ENCODE data around the gene EPHB3.
A peak's percentile ranks its signal among the peaks of the same experiment; 100 is the strongest.
"Not testable (repeated sequence)": the region's sequence is repeated elsewhere in the genome, so short reads cannot be mapped to it uniquely, and the experiment has no call there.

Gene EPHB3

DNA sequence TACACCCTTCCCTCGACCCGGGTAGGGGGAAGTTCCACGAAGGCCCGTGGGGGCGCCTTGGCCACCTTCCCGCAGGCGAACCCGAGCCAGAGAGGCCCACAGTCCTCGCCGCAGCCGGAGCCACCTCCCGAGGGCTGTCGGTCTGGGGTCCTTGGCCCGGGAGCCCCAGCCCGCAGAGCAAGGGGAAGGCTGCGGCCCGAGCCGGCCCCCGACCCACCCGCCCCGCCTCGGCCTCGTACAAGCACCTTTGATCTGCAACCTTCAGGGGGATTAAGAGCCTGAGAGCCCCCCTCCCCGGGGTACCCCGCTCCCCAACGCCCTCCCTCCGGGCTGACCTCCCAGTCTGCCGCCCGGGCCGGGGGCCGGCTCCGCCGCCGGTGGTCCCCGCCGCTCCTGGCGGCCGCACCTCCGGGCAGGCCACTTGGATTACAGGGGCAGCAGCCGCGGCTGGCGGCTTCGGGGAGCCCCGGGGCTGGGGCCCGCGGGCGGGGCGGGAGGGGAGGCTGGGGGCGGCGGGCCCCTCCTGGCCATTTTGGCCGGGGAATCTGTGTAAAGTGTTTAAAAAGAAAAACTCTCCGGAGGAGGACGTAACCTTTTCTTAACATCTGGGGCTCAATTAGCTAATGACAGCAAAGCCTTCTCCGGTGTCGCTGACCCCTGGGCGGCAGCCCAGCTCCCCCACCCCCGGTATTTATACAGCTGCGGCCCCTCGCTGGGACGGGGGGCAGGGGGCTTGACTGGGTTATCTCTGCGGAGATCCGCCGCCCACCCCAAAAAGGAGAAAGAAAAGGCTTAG lies 40.2 kb downstream of the EPHB3 start:
- DNase-seq: no peak

DNA sequence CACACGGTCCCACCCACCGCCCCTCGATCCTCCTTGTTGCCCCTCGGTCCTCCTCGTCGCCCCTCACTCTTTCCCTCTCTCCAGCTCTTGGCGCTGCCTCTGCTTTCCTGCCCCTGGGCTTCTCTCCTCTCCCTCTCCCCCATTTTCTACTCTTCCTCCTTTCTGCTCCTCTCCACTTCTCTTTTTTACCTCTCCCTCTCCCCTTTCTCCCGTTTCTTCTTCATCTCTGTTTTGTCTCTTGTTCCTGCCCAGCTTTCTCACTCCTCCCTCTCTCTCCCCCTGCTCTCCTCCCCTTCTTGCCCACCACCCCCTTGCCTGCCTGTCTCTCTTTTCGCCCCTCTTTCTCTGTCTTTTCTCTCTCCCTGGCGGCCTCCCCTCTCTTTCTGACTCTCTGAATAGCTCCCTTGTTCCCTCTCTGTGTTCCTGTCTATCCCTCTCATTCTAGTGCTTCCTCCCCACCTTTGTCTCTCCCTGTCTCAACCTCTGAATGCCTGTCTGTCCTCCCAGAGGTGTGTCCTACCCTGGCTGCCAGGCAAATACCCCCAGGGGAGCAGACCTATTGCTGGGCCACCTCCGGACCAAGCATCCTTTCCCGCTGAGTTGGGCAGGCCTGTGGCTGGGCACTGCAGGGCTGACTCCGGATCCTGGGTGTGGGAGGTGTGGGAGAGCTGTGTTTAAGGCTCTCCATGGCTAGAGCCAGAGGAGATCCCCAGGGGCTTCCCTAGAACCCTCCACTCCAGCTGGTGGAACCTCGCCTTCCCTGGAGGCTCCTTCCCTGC lies 41.0 kb downstream of the EPHB3 start:
- peak; percentile 10 for DNase-seq

DNA sequence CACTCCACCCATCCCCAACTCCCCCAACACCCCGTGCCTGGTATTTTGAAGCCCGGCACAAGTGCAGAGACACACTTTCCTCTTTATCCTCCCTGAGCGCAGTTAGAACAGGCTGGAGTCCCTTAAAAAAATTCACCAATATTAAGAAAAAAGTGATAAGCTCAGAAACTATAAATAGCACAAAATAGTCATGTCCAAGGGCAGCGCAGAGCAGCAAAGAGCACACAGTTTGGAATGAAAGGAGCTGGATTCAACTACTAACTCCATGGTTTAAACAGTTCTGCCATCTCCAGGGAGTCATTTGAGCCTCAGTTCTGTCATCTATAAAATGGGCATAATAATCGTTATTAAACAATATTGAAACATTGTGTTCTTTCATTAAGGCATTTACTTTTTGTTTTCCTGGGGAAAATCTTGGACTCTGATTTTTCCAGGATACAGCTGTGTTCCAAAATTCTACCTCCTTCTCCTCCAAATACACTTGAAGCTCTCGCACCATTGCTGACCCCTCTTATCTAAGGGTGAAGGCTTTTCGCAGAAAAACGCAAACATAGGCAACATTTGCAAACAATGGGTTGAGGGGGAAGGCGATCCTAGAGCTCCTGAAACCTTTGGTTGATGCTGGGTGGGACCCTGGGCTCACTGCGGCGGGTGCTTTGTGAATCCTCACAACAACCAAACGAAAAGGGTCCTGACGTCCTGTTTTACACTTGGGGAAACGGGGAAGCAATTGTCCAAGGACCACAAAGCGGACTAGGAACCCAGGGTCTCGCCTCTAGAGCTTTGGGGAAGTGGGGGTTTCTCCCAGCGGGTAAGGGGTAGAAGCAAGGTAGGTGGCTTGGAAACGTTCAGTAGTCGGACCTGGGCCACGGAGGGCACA lies 41.8 kb downstream of the EPHB3 start:
- no peak for DNase-seq

DNA sequence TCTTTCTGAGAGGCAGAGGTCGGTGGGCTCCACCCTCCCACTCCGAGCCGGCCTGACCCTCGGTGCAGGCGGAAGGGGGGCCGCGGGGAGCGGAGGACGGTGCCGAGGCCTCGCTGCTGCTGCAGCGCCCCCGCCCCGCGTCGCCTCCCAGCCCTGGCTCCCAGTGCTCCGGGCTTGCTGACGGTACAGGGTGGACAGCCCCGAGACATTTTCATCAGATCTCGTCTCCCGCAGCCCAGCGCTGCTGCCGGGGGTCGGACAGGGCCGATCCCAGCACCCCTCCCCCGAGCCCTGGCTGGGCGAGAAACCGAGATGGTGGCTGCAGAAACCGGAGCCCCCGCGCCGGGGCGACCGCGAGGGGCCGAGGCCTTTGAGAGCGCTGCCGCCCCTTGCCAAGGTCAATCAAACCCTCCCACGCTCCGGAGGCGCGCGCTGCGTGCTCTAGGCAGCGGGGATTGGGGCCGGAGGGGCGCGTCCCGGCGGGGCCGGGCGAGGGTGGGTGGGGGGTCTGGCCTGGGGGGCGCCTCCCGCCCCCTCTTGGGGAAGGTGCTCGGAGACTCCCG lies 42.5 kb downstream of the EPHB3 start:
- no peak for DNase-seq

DNA sequence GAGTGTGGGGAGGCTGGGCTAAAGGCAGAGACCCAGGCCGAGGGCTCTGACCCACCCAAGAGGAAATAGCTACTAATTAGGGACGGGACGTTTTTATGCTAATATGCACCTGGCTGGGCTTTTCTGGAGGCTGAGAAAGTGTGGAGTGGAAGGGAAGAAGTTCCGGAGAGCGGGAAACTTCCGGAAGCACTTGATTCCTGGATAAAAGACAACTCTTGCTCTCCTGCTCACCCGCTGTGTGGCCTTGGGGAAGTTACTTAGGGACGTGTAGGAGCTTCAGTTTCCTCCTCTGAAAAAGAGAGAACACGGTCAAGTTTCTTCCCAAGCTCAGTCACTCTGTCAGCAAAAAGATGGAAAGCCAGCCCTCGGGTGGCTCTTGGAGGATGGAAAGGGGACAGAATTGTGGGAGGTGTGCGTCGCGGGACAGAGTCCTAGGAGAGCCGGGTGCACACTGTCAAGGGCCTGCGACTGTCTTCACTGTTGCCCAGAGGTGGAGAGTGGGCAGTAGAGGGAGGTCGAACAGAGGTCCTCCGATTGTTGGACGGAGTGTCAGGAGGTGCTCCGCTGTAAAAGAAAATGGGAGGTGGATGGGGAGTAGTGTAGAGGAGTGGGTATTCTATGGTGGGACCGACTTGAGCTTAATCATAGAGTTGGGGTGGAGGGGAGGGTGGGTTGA lies 43.2 kb downstream of the EPHB3 start:
- DNase-seq: peak; percentile 16

DNA sequence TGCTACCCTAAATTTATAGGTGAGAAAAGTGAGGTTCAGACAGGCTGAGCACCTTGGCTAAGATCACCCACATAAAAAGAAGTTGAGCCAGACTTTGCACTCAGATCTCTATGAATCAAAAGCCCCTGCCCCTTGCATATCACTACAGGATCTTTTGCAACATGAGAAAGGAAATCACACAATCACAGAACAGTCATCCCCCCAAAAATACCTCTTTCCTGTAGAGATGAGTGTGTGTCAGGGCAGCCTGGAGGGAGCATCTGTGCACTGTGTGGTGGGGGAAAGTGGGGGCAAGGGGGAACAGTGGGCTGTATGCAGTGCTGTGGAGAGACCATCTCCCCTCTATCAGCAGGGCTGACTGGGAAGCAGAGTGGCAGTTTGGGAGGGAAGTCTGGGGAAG lies 46.6 kb downstream of the EPHB3 start:
- no peak for DNase-seq

DNA sequence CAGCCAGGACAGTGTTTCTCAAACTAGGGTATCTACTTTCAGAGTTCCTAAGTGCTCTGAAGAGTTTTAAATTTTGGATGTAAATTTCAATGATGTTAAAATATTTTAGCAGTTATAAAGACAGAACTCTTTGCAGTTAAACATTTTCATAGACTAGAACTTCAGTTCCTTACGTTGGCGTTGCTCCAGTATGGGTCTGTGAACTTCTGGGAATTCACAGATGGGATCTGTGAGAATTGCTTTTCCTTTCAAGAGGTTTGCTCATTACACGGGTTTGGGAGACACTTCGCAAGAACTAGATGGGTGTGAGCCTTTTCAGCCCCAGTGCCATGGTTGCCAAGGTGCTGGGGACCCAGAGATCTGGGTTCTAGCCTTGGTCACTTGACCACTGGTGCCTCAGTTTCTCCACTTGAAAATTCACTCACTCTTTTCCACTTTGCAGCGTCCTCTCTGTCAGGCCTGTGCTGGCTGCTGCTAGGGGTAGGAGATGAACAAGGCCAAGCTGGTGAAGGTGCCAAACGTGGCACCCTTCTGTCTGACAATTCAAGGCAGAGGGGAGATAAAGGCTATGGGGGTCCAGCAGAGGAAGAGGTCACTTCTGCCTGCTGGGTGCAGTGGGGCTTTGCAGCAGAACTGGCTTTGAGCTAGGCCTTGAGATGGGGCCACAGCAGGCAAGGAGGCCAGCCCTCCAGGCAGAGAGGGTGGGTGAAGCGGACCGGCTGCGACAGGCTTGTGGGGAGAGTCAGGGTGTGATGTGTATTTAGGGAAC lies 48.1 kb downstream of the EPHB3 start:
- DNase-seq: no peak

DNA sequence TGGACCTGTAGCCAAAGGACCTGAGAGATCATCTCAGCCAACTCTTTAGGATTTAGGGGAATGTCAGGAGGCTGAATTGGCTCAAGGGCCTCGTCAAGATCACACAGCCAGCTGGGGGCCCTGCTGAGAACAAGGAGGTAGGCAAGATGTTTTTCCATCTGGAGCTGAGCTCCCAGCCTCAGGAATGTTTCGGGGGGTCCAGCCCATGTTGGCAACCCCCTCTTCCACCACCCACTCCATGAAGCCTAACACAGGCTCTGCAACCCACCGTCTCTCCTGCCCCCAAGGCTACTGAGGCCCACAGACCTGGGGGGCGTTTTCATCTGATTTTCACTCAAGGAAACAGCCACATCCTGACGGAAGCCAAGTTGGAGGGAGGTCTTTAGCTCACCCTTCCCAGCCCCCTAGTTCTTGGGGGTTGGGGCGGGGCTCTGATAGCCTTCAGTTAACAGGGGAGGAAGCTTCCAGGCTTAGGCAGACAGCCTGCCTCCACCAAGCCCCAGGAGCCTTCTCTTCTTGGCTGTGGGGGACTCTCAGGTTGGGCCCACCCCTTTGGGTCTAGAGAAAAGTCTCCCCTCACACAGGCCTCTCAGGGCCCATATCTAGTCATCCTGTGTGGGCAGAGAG lies 48.8 kb downstream of the EPHB3 start:
- no peak for DNase-seq

DNA sequence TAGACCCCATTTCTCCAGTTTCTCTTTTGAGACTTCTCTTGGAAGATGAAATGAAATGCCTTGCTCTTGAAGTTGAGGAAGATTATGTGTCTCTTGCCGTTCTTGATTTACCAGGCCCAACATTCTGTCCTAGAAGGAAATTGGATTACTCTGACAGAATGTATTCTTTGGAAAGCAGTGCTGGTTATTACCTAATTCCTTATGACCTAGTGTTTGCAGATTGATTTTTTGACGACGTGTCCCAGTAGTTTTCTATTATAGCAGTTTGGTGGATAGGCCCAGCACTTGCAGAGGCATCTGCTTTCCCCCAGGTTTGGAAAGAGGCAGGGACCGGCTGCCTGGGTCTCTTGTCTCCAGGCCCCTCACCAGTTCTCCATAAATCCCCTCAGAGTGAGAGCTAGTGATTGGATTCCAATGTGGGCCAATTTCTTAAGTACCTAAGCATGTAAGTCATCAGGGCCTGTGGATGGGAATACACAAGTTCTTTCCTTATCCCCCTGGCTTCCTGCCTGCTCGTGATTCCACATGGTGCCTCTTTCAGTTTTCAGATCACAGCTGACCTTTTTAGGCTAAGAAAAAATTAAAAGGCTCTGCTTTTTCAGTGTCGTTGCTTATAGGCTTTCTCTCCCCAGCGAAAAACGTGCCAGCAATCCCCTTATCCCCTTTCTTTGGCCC lies 50.2 kb downstream of the EPHB3 start:
- DNase-seq: no peak

DNA sequence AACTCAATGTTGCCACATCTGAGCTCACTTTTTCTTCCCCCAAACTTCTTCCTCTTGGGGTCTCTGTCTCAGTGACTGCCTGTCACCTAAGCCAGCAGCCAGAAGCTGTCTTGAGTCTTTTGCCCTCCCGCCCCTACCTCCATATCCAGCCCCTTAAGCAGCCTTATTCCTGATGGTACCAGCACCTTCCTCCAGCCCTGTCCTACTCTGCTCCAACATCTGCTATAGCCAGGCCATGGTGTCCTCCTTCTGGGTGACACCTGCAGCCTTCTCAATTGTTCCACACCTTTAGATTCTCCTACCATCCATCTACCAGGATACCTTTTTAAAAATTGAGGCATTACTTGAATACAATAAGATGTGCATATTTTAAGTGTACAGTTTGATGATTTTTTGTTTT lies 53.8 kb downstream of the EPHB3 start:
- DNase-seq: no peak

DNA sequence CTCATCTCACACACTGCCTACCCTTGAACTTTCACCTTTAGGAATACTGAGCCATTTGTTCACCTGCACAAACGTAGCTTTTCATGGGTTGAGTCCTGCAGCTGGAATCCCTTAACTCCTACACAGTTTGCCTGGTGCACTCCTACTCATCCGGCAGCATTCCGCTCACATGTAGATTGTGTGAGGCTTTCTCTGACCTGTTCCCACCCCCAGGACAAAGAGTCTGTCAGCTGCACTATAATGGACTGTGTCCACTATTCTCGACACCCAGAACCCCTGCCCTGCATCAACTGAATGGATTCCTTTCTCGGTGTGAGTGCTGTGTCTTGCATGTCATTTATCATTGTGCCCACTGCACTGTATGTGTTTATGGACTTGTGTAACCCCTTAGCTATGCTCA lies 54.9 kb downstream of the EPHB3 start:
- no peak for DNase-seq

DNA sequence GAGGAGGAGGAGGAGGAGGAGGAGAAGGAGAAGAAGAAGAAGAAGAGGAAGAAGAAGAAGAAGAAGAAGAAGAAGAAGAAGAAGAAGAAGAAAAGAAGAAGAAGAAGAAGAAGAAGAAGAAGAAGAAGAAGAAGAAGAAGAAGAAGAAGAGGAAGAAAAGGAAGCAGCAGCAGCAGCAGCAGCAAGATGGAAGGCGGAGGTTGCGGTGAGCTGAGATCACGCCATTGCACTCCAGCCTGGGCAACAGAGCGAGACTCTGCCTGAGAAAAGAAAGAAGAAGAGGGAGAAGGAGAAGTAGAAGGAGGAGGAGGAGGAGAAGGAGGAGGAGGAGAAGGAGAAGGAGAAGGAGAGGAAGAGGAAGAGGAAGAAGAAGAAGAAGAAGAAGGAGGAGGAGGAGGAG lies 55.7 kb downstream of the EPHB3 start:
- peak; percentile 48 for DNase-seq

DNA sequence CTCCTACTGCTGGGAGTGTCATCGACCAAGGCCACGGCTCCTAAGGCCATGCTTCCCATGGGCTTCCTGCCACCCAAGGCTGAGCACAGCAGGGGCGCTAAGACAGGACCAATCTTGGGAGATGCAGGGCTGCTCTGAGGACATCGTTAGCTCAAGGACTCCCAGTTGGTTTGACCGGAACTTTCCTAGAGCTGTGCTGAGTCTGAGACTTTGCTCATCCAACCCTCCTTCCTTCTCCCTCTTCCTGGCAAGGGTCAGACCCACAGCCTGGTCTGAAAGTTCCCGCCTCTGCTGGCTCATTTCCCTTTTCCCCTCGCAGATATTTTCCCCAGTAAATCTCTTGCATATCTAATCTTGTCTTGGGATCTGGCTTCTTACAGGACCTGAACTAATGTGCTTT lies 57.2 kb downstream of the EPHB3 start:
- no peak for DNase-seq

DNA sequence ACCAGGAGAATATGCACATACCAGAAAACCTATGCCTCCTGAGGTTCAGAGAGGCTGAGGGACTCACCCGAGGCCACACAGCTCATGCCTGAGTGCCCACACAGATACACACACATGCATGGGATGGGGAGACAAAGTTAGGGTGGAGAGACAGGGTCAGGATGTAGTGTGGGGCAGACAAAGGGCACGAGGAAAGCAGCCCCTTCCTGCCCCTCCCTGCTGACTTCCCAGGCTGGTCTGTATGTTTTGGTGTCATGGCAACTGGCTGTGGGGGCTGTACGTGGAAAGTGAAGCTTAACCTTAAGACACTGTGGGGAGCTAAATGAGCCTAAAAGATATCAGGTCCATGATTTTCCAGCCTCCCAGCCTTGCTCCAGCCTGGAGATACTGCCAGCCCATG lies 57.8 kb downstream of the EPHB3 start:
- no peak for DNase-seq

DNA sequence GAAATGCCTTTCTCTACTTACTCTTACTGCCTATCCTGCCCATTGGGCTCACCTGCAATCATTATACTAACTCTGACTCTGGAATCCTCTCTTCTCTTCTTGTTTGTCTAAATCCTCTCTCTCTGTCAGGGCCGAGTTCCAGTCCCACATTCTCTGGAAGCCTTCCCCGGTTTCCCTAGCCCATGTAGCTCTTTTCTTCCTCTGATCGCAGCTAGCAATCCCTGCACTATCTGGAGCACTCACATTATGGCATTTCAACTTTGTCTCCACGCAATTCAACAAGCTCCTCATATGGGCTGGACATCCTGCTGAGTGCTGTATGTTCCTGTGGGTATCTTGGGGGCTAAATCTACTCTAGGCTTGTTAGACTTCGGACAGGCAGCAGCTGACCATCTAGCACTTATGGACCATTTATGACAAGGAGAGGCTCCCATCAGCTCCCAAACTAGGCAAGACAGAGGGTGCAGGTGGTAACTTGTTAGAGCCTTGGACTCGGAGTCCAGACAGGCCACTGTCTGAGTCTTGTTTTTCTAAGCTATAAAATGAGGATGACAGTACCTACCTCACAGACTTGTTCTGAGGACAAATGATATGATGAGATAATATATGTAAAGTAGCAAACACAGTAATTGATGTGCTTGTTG lies 58.3 kb downstream of the EPHB3 start:
- no peak for DNase-seq

DNA sequence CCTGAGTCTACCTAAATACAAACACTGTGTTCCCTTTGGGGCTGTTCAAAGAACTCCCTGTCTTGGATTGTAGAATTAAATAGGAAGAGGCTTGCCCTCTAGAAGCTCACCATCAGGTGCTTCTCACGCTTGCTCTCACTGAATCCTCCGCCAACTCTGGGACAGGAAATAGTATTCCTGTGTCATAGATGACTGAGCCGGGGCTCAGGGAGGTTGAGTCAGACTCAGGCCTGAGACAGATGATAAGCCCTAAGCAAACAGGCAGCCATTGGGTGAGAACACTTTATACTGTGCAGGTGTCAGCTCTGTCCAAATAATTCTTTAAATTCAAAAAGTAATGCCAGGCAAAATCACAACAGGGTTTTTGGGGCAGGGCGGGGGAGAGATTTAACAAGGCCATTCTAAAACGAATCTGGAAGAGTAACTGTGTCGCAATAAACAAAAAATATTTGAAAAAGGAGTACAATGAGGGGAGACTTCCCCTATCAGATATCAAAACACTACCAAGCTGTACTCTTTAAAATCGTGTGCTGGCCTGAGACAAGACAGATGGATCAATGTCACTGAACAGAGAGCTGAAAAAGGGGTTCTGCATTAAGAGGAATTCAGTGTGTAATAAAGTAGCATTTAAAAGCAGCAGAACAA lies 59.0 kb downstream of the EPHB3 start:
- DNase-seq: peak; percentile 33

DNA sequence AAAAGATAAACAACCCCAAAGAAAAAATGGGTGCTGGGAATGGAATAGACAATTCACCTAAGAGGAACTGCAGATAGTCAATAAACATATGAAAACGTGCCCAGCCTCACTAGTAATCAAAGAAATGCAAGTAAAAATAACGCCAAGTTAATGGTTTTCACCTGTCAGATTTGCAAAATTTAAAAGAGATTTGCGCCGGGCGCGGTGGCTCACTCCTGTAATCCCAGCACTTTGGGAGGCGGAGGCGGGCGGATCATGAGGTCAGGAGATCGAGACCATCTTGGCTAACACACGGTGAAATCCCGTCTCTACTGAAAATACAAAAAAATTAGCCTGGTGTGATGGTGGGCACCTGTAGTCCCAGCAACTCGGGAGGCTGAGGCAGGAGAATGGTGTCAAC lies 60.6 kb downstream of the EPHB3 start:
- not testable (repeated sequence) for DNase-seq

DNA sequence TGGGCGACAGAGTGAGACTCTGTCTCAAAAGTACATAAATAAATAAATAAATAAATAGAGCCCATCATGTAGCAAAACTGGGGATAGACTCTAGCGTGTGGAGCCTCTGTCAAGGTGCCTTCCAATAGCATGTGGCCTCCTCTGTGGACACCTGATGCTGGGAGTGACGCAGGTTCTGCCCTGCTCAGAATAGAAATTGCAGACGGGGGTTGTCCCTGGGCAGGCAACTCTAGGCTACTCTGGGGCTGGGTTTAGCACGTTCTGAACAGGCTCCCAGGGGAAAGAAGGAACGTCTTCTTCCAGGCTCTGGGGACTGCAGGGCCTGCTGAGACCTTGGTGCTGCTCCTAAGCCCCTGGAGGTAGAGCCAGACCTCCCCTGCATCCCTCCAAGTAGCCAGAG lies 65.3 kb downstream of the EPHB3 start:
- DNase-seq: no peak

DNA sequence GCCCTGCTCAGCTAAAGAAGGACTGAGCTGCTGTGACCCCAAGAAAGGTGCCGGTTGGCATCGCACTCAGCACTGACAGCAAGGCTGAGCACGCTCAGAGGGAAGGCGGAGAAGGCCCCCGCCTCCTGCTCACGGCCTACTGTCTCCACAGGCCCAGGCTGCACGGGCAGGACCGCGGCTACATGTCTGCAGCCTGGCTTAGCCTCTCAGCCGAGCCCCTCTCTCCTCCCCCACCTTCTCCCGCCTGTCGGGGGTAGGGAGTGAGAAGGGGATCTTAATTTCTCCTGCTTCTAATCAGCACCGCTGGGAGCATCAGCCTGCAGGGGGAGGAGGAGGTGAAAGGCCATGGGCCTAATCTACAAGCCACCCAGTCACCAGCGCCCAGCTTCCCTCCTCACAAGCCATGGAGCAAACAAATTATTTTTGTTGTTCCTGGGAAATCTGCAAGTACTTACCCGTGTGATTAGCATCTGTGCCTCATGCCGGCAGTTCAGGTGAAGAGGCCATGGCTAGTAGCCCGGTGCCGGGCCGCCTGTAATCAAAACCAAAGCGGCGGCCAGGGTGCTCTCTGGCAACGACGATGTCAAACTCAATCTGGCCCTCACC lies 68.1 kb downstream of the EPHB3 start:
- DNase-seq: no peak

All from MV-4-11 (cell line).